ENCODE measurements around the gene CAMK1D. TPM values are rescaled to one million over a fixed set of nuclear protein-coding genes. Genes with fewer than 3 reads are reported as not detected.

Gene CAMK1D
- total RNA-seq, 3 donors from 2014 or later (not counting 1 experiment from before 2014, with no cell fraction given), result 44.2 to 56.4 (median 49.7) TPM

GRCh38 chr10:12586741-12587140 is 237.4 kb downstream of the CAMK1D start:
- peaks cover 46 to 55% of the 10 kb centered on the region in 2 donors for H3K4me1 Mint-ChIP-seq
- H3K27me3 Mint-ChIP-seq (ENCODE audit: low read depth in 2 of 2), result no peaks in the 10 kb centered on the region
- H3K36me3 Mint-ChIP-seq, result peaks cover 6% of the 10 kb centered on the region
- H3K4me1 ChIP-seq (ENCODE audit: control insufficient read depth, insufficient read depth, low read length), result peaks cover 13% of the 10 kb centered on the region
- DNase-seq (no peak), ATAC-seq (no peak)
- intact Hi-C loops (cut with micrococcal nuclease), result no loop called here
- no peak for TF ChIP-seq CTCF (IDR thresholded peaks at IDR 0.05)
- H3K36me3 ChIP-seq (ENCODE audit: control insufficient read depth, insufficient read depth, low read length), result no peaks in the 10 kb centered on the region
- H3K27ac Mint-ChIP-seq, result peak overlapping the region in 1 of 2 donors; percentile 20
- H3K27me3 ChIP-seq (ENCODE audit: control insufficient read depth, insufficient read depth, low read length), result no peaks in the 10 kb centered on the region
- H3K4me3 Mint-ChIP-seq, result no peak overlapping the region
- no peak overlapping the region for H3K4me3 ChIP-seq (ENCODE audit: low read length)
- H3K9me3 ChIP-seq (ENCODE audit: control insufficient read depth, insufficient read depth, low read length), result no peaks in the 10 kb centered on the region
- no peak overlapping the region for H3K27ac ChIP-seq (ENCODE audit: low read length)
- WGBS (ENCODE audit: insufficient coverage), result 84% methylated on average over 3 of the region's 4 CpGs
- H3K9me3 Mint-ChIP-seq, result peaks cover 0 to 2% of the 10 kb centered on the region in 2 donors

- Histone ChIP-seq H3K27ac (ENCODE audit: low read length) (no peak overlapping the region), H3K9me3 (ENCODE audit: control insufficient read depth, insufficient read depth, low read length) (no peaks in the 10 kb centered on the region), H3K27me3 (ENCODE audit: control insufficient read depth, insufficient read depth, low read length) (no peaks in the 10 kb centered on the region), H3K4me3 (ENCODE audit: low read length) (no peak overlapping the region), H3K4me1 (ENCODE audit: control insufficient read depth, insufficient read depth, low read length) (peaks cover 13% of the 10 kb centered on the region), H3K36me3 (ENCODE audit: control insufficient read depth, insufficient read depth, low read length) (no peaks in the 10 kb centered on the region)
- no peaks in the 10 kb centered on the region for H3K27me3 Mint-ChIP-seq (ENCODE audit: low read depth in 2 of 2)
- H3K4me3 Mint-ChIP-seq, result peak overlapping the region; percentile 88
- intact Hi-C loops (cut with micrococcal nuclease), result no loop called here
- ATAC-seq, result no peak
- H3K9me3 Mint-ChIP-seq, result peaks cover 0 to 2% of the 10 kb centered on the region in 2 donors
- peak overlapping the region in 1 of 2 donors; percentile 82 for H3K27ac Mint-ChIP-seq
- no peak for TF ChIP-seq CTCF (IDR thresholded peaks at IDR 0.05)
- no peak for DNase-seq
- H3K4me1 Mint-ChIP-seq, result peaks cover 38 to 48% of the 10 kb centered on the region in 2 donors
- 80% methylated on average over 4 of the region's 4 CpGs for WGBS (ENCODE audit: insufficient coverage)
- H3K36me3 Mint-ChIP-seq, result peaks cover 6% of the 10 kb centered on the region
Measured at GRCh38 chr10:12587451-12587888, 238.1 kb downstream of the CAMK1D start.

- Mint-ChIP-seq H3K4me1 (peaks cover 39 to 46% of the 10 kb centered on the region in 2 donors), H3K4me3 (peak overlapping the region; percentile 88), H3K27me3 (ENCODE audit: low read depth in 2 of 2) (no peaks in the 10 kb centered on the region), H3K27ac (peak overlapping the region in 1 of 2 donors; percentile 82), H3K9me3 (peaks cover 0 to 2% of the 10 kb centered on the region in 2 donors), H3K36me3 (peaks cover 6% of the 10 kb centered on the region)
- no peak overlapping the region for H3K4me3 ChIP-seq (ENCODE audit: low read length)
- TF ChIP-seq CTCF (IDR thresholded peaks at IDR 0.05), result no peak
- intact Hi-C loops (cut with micrococcal nuclease), result no loop called here
- peaks cover 13% of the 10 kb centered on the region for H3K4me1 ChIP-seq (ENCODE audit: control insufficient read depth, insufficient read depth, low read length)
- H3K27ac ChIP-seq (ENCODE audit: low read length), result no peak overlapping the region
- no peaks in the 10 kb centered on the region for H3K9me3 ChIP-seq (ENCODE audit: control insufficient read depth, insufficient read depth, low read length)
- ATAC-seq, result peak in 2 of 3 donors; percentile 38 to 50
- H3K27me3 ChIP-seq (ENCODE audit: control insufficient read depth, insufficient read depth, low read length), result no peaks in the 10 kb centered on the region
- H3K36me3 ChIP-seq (ENCODE audit: control insufficient read depth, insufficient read depth, low read length), result no peaks in the 10 kb centered on the region
- DNase-seq, result peak in 1 of 2 donors; percentile 58
- 16% methylated on average over 9 of the region's 12 CpGs for WGBS (ENCODE audit: insufficient coverage)
Measured at GRCh38 chr10:12588091-12588860, 238.9 kb downstream of the CAMK1D start.
